DND-41 (cell line): ENCODE data around the gene AACS.

Source experiments
- ATAC-seq: fragments of 200-7000 bp; cut with Tn5 transposase; 3 replicates; pipeline ENCODE4 v1.9.1; 2021; ENCODE audit warnings: low read depth; ENCODE audit not compliant: insufficient read depth
- DNase-seq: peaks from one replicate; pipeline ENCODE4 v3.0.0-alpha.2; 2020
- H2AFZ ChIP-seq: 2 replicates; pipeline ENCODE4 v1.6.0; 2012; ENCODE audit warnings: low read depth, low read length
- H3K27ac ChIP-seq: 2 replicates; pipeline ENCODE4 v1.5.1; 2012; ENCODE audit warnings: low read length, inconsistent platforms
- H3K27me3 ChIP-seq: fragments of 200-600 bp; sonication (generic); 2 replicates; pipeline ENCODE4 v1.6.0; 2012; ENCODE audit warnings: low read length, mild to moderate bottlenecking, inconsistent platforms; ENCODE audit not compliant: insufficient read depth, poor library complexity
- H3K36me3 ChIP-seq: 2 replicates; pipeline ENCODE4 v1.5.1; 2012; ENCODE audit warnings: low read length, inconsistent platforms; ENCODE audit not compliant: insufficient read depth
- H3K4me1 ChIP-seq: 2 replicates; pipeline ENCODE4 v1.5.1; 2012; ENCODE audit warnings: mild to moderate bottlenecking, low read length; ENCODE audit not compliant: insufficient read depth
- H3K4me2 ChIP-seq: 2 replicates; pipeline ENCODE4 v1.6.0; 2012; ENCODE audit warnings: mild to moderate bottlenecking, moderate library complexity, low read length, inconsistent platforms; ENCODE audit not compliant: insufficient read depth
- H3K4me3 ChIP-seq, 2 experiments: fragments of 200-600 bp in 1 of 2; shearing (Covaris generic) in 1 of 2; 2 replicates each; pipeline ENCODE4 v1.5.1; 2012 to 2016; ENCODE audit warnings: inconsistent platforms in 2 of 2, low read length in 2 of 2, mild to moderate bottlenecking in 2 of 2, low read depth in 1 of 2, moderate library complexity in 1 of 2
- H3K79me2 ChIP-seq: 2 replicates; pipeline ENCODE4 v1.6.0; 2012; ENCODE audit warnings: low read length, inconsistent platforms; ENCODE audit not compliant: insufficient read depth
- H3K9ac ChIP-seq: 2 replicates; pipeline ENCODE4 v1.6.0; 2012; ENCODE audit warnings: low read depth, mild to moderate bottlenecking, inconsistent platforms, low read length, moderate library complexity
- H3K9me3 ChIP-seq: 2 replicates; pipeline ENCODE4 v1.5.1; 2012; ENCODE audit warnings: low read length, moderate library complexity, mild to moderate bottlenecking, inconsistent platforms; ENCODE audit not compliant: insufficient read depth, severe bottlenecking
- H4K20me1 ChIP-seq: 2 replicates; pipeline ENCODE4 v1.6.0; 2012; ENCODE audit warnings: low read length; ENCODE audit not compliant: insufficient read depth
- CTCF ChIP-seq: IDR thresholded peaks from 2 replicates; pipeline ENCODE4 v1.5.1; 2012; ENCODE audit warnings: borderline replicate concordance, low read length, moderate library complexity, mild to moderate bottlenecking; ENCODE audit not compliant: poor library complexity, severe bottlenecking; ENCODE audit errors: extremely low read depth
- EZH2 ChIP-seq: IDR thresholded peaks from 3 replicates; pipeline ENCODE4 v1.6.1; 2012; ENCODE audit warnings: borderline replicate concordance, low read depth, mild to moderate bottlenecking, moderate library complexity, low read length, inconsistent platforms; ENCODE audit not compliant: severe bottlenecking

Gene AACS

DNA sequence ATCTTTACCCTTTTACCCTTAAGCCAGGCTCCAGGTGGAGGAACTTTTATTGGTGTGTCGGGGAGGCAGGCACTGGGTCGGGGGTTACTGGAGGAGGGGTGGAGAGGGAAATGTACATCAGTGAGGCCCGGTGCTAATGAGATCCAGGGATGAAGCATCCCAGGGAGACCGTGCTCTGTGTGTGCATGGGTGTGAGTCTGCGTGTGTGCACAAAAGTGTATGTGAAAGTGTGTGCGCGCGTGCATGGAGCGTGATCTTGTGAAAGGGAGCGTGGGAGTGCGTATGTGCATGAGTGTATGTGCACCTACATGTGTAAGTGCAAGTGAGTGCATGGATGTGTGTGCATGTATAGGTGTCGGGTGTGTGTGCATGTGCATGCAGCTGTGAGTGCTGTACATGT, 55.3 kb downstream of the AACS start:
- peaks cover 23% of the 10 kb centered on the region for H3K36me3 ChIP-seq
- no peak overlapping the region for H3K9ac ChIP-seq
- no peaks in the 10 kb centered on the region for H3K9me3 ChIP-seq
- no peaks in the 10 kb centered on the region for H3K27me3 ChIP-seq
- TF ChIP-seq CTCF (no peak), EZH2 (no peak)
- no peak for DNase-seq
- no peak for ATAC-seq
- no peak overlapping the region for H2AFZ ChIP-seq
- H4K20me1 ChIP-seq: no peaks in the 10 kb centered on the region
- no peaks in the 10 kb centered on the region for H3K79me2 ChIP-seq
- no peaks in the 10 kb centered on the region for H3K4me1 ChIP-seq
- H3K4me3 ChIP-seq: no peak overlapping the region
- H3K4me2 ChIP-seq: no peak overlapping the region
- no peak overlapping the region for H3K27ac ChIP-seq

GRCh38 chr12:125121106-125121505, 55.9 kb downstream of the AACS start:
- H4K20me1 ChIP-seq: no peaks in the 10 kb centered on the region
- H3K4me2 ChIP-seq: no peak overlapping the region
- H2AFZ ChIP-seq: no peak overlapping the region
- H3K4me1 ChIP-seq: no peaks in the 10 kb centered on the region
- peaks cover 21% of the 10 kb centered on the region for H3K36me3 ChIP-seq
- no peaks in the 10 kb centered on the region for H3K79me2 ChIP-seq
- H3K9ac ChIP-seq: no peak overlapping the region
- no peaks in the 10 kb centered on the region for H3K9me3 ChIP-seq
- no peak overlapping the region for H3K4me3 ChIP-seq
- no peak overlapping the region for H3K27ac ChIP-seq
- TF ChIP-seq CTCF: no peak
- no peak for TF ChIP-seq EZH2
- no peak for DNase-seq
- H3K27me3 ChIP-seq: no peaks in the 10 kb centered on the region
- no peak for ATAC-seq

DNA sequence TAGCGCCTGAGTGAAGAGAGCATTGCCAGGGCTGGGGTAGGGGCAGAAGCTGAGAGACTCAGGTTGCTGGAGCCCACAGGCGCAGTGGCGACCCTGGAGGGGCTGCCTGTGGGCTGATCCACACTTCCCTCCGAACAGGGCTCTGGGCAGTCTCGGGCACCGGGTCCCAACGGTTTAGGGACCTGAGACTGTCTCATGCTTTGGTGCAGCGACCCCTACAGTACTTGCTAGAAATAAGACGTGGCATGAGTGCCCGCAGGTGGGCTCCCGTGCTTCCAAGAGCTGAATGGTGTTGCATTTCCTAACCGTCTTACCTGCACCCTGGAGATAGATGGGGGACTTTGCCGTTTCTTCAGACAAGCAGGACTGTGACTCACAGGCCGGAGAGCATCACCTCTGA, 57.4 kb downstream of the AACS start:
- H3K9me3 ChIP-seq: no peaks in the 10 kb centered on the region
- ATAC-seq (no peak), DNase-seq (no peak)
- H3K4me2 ChIP-seq: no peak overlapping the region
- no peaks in the 10 kb centered on the region for H3K4me1 ChIP-seq
- no peak for TF ChIP-seq EZH2
- no peak for TF ChIP-seq CTCF
- no peaks in the 10 kb centered on the region for H3K27me3 ChIP-seq
- H3K36me3 ChIP-seq: peaks cover 21% of the 10 kb centered on the region
- H3K9ac ChIP-seq: no peak overlapping the region
- no peak overlapping the region for H3K27ac ChIP-seq
- no peak overlapping the region for H3K4me3 ChIP-seq
- no peaks in the 10 kb centered on the region for H3K79me2 ChIP-seq
- H4K20me1 ChIP-seq: no peaks in the 10 kb centered on the region
- no peak overlapping the region for H2AFZ ChIP-seq
